Measurements from ENCODE around the gene PPP1R37. TPM values are rescaled to one million over a fixed set of nuclear protein-coding genes. Genes with fewer than 3 reads are reported as not detected.

PPP1R37 gene
- total RNA-seq, 4 donors from 2014 or later, result 34.9 to 59.7 (median 42.9) TPM

GRCh38 chr19:45079911-45080370 is 13.0 kb upstream of the PPP1R37 start:
- peak overlapping the region; percentile 63 to 94 (median 83) for H3K4me3 ChIP-seq (replicated peaks in 1 of 3)
- DNase-seq, result no peak
- H3K27ac ChIP-seq, result no peak overlapping the region
- intact Hi-C loops (cut with DNase I), result no loop called here
- TF ChIP-seq CTCF (IDR thresholded peaks at IDR 0.05) (no peak), POLR2A (IDR thresholded peaks at IDR 0.05) (no peak)
- H3K36me3 ChIP-seq, result no peaks in the 10 kb centered on the region
- 9 to 11% methylated on average over 4 to 6 of the region's 6 CpGs for WGBS, 2 donors
- H3K4me1 ChIP-seq, result peaks cover 12 to 36% of the 10 kb centered on the region in 2 donors
- no peaks in the 10 kb centered on the region for H3K27me3 ChIP-seq
- no peaks in the 10 kb centered on the region for H3K9me3 ChIP-seq

GRCh38 chr19:45082170-45082569 is 10.8 kb upstream of the PPP1R37 start:
- Histone ChIP-seq H3K27me3 (no peaks in the 10 kb centered on the region), H3K27ac (no peak overlapping the region), H3K36me3 (no peaks in the 10 kb centered on the region), H3K9me3 (no peaks in the 10 kb centered on the region), H3K4me1 (peaks cover 7 to 19% of the 10 kb centered on the region in 2 donors), H3K4me3 (replicated peaks in 1 of 3) (no peak overlapping the region)
- intact Hi-C loops (cut with DNase I), result no loop called here
- TF ChIP-seq CTCF (IDR thresholded peaks at IDR 0.05), result no peak
- no peak for TF ChIP-seq POLR2A (IDR thresholded peaks at IDR 0.05)
- 93 to 94% methylated on average over 5 of the region's 5 CpGs for WGBS, 2 donors
- no peak for DNase-seq

GRCh38 chr19:45086480-45086879 is 6.5 kb upstream of the PPP1R37 start:
- intact Hi-C loops (cut with DNase I), result loop anchor here (2.0 kb wide), 1 partner anchor 94 kb away; no protein-coding TSS in a partner anchor
- no peak for DNase-seq
- Histone ChIP-seq H3K27ac (no peak overlapping the region), H3K4me1 (peaks cover 5 to 7% of the 10 kb centered on the region in 2 donors), H3K9me3 (no peaks in the 10 kb centered on the region), H3K4me3 (replicated peaks in 1 of 3) (no peak overlapping the region), H3K27me3 (no peaks in the 10 kb centered on the region), H3K36me3 (no peaks in the 10 kb centered on the region)
- WGBS, 2 donors, result 92 to 94% methylated on average over 4 of the region's 4 CpGs
- TF ChIP-seq POLR2A (IDR thresholded peaks at IDR 0.05) (no peak), CTCF (IDR thresholded peaks at IDR 0.05) (no peak)

GRCh38 chr19:45087531-45087930 is 5.4 kb upstream of the PPP1R37 start:
- intact Hi-C loops (cut with DNase I), result loop anchor here (2.0 kb wide), 1 partner anchor 93 kb away; no protein-coding TSS in a partner anchor
- Histone ChIP-seq H3K9me3 (no peaks in the 10 kb centered on the region), H3K4me1 (peaks cover 5 to 7% of the 10 kb centered on the region in 2 donors), H3K36me3 (no peaks in the 10 kb centered on the region), H3K27me3 (no peaks in the 10 kb centered on the region), H3K27ac (no peak overlapping the region), H3K4me3 (replicated peaks in 1 of 3) (no peak overlapping the region)
- WGBS, 2 donors, result 85 to 92% methylated on average over 11 of the region's 11 CpGs
- no peak for TF ChIP-seq POLR2A (IDR thresholded peaks at IDR 0.05)
- TF ChIP-seq CTCF (IDR thresholded peaks at IDR 0.05), result no peak
- DNase-seq, result no peak

- no peak for DNase-seq
- intact Hi-C loops (cut with DNase I), result no loop called here
- Histone ChIP-seq H3K4me3 (replicated peaks in 1 of 3) (no peak overlapping the region), H3K36me3 (no peaks in the 10 kb centered on the region), H3K9me3 (no peaks in the 10 kb centered on the region), H3K27ac (no peak overlapping the region), H3K4me1 (peaks cover 20 to 22% of the 10 kb centered on the region in 2 donors), H3K27me3 (no peaks in the 10 kb centered on the region)
- TF ChIP-seq POLR2A (IDR thresholded peaks at IDR 0.05) (no peak), CTCF (IDR thresholded peaks at IDR 0.05) (no peak)
- 90 to 93% methylated on average over 12 of the region's 17 CpGs for whole genome bisulfite sequencing, 2 donors
Measured at GRCh38 chr19:45090034-45090433, 2.9 kb upstream of the PPP1R37 start.

Measured in thyroid gland (tissue), 4 donors.